Activated CD4-positive, alpha-beta memory T cell treated with anti-CD3 and anti-CD28 coated beads for 36 hours (primary cell): ENCODE results near the gene C4BPB. TPM values are rescaled to one million over a fixed set of nuclear protein-coding genes. Genes with fewer than 3 reads are reported as not detected.

Experiments
- total RNA-seq, 2 experiments: library from RNA; stranded (reverse); gene quantifications; one replicate each; pipeline ENCODE4 v1.2.3, GENCODE V29; 2021

C4BPB gene
- total RNA-seq, 2 experiments from 2014 or later: 0.24 to 0.39 TPM

Other genes starting within 250 kb of the C4BPB start
- not detected for gene IL20, start 223.2 kb upstream of the C4BPB start, total RNA-seq
- 10 to 100 TPM in 1 of 2 experiments, 1 to 10 TPM in 1; 9.8 to 10.0 TPM for gene IL24, start 191.4 kb upstream of the C4BPB start, total RNA-seq
- 10 to 100 TPM; 65.7 to 73.0 TPM for gene FCMR, start 166.9 kb upstream of the C4BPB start, total RNA-seq
- under 1 TPM; 0.10 TPM for gene PIGR, start 142.4 kb upstream of the C4BPB start, total RNA-seq
- not detected for gene FCAMR, start 118.4 kb upstream of the C4BPB start, total RNA-seq
- gene C1orf116, start 56.1 kb upstream of the C4BPB start, total RNA-seq: not detected
- 1 to 10 TPM; 6.3 to 7.2 TPM for gene YOD1, start 37.7 kb upstream of the C4BPB start, total RNA-seq
- 1 to 10 TPM; 2.1 to 2.5 TPM for gene PFKFB2, start 35.6 kb upstream of the C4BPB start, total RNA-seq
- not detected for gene C4BPA, start 15.4 kb downstream of the C4BPB start, total RNA-seq
- gene CD55, start 232.8 kb downstream of the C4BPB start, total RNA-seq: 10 to 100 TPM; 40.4 to 42.3 TPM